K562 (cell line): ENCODE results near the gene BAD. TPM values are rescaled to one million over a fixed set of nuclear protein-coding genes. Genes with fewer than 3 reads are reported as not detected.

ENCODE experiments used
- ARNT ChIP-seq, 2 experiments: fragments of 450-650 bp; IDR thresholded peaks; 2 replicates each; pipeline ENCODE4 v1.6.1; 2016; ENCODE audit warnings: mild to moderate bottlenecking in 1 of 2
- BCOR ChIP-seq: fragments of 450-650 bp; IDR thresholded peaks from 2 replicates; pipeline ENCODE4 v1.6.1; 2016
- CTBP1 ChIP-seq: fragments of 450-650 bp; IDR thresholded peaks from 2 replicates; pipeline ENCODE4 v1.6.1; 2016; ENCODE audit warnings: borderline replicate concordance
- DNMT1 ChIP-seq: fragments of 450-650 bp; IDR thresholded peaks from 2 replicates; pipeline ENCODE4 v1.6.1; 2016; ENCODE audit warnings: antibody characterized with exemption, mild to moderate bottlenecking
- E2F4 ChIP-seq: sonication (generic); formaldehyde crosslinking; IDR thresholded peaks from 2 replicates; pipeline ENCODE4 v1.8.0; 2022; ENCODE audit warnings: mild to moderate bottlenecking, low read depth, missing genetic modification reagents
- E2F6 ChIP-seq, 2 experiments: IDR thresholded peaks; 2 replicates each; pipeline ENCODE4 v1.6.1; 2011; ENCODE audit warnings: borderline replicate concordance in 1 of 2, control low read depth in 1 of 2, low read depth in 1 of 2, low read length in 1 of 2, mild to moderate bottlenecking in 1 of 2, mixed read lengths in 1 of 2, moderate library complexity in 1 of 2; ENCODE audit not compliant: insufficient read depth in 1 of 2, insufficient read length in 1 of 2, poor library complexity in 1 of 2, severe bottlenecking in 1 of 2; ENCODE audit errors: extremely low read depth in 1 of 2
- FOXA1 ChIP-seq: fragments of 450-650 bp; IDR thresholded peaks from 2 replicates; pipeline ENCODE4 v1.6.1; 2016; ENCODE audit warnings: mild to moderate bottlenecking, borderline replicate concordance
- GATAD2A ChIP-seq: fragments of 450-650 bp; IDR thresholded peaks from 2 replicates; pipeline ENCODE4 v1.6.1; 2017
- KAT7 ChIP-seq: sonication (generic); formaldehyde crosslinking; IDR thresholded peaks from 2 replicates; pipeline ENCODE4 v1.8.0; 2022; ENCODE audit warnings: missing genetic modification reagents, mild to moderate bottlenecking, borderline replicate concordance
- MAX ChIP-seq: sonication (generic); formaldehyde crosslinking; IDR thresholded peaks from 2 replicates; pipeline ENCODE4 v1.9.0; 2022; ENCODE audit warnings: mild to moderate bottlenecking, missing genetic modification reagents
- REST ChIP-seq, 2 experiments: fragments of 450-650 bp; formaldehyde crosslinking in 1 of 2; IDR thresholded peaks; 2 replicates each; pipeline versions ENCODE4 v1.4.0 to v1.6.1; 2014 to 2020; ENCODE audit warnings: mild to moderate bottlenecking in 2 of 2, borderline replicate concordance in 1 of 2, low read depth in 1 of 2
- TARDBP ChIP-seq: fragments of 450-650 bp; IDR thresholded peaks from 2 replicates; pipeline ENCODE4 v1.6.1; 2016
- TEAD4 ChIP-seq, 2 experiments: sonication (generic) in 1 of 2; formaldehyde crosslinking in 1 of 2; IDR thresholded peaks; 2 replicates each; pipeline versions ENCODE4 v1.6.1 to v1.8.0; 2012 to 2022; ENCODE audit warnings: borderline replicate concordance in 1 of 2, inconsistent platforms in 1 of 2, low read length in 1 of 2, mild to moderate bottlenecking in 1 of 2, missing genetic modification reagents in 1 of 2
- ZFX ChIP-seq: sonication (generic); formaldehyde crosslinking; IDR thresholded peaks from 2 replicates; pipeline ENCODE4 v1.8.0; 2022; ENCODE audit warnings: mild to moderate bottlenecking, missing genetic modification reagents, moderate library complexity
- polyA plus RNA-seq, 8 experiments: library from polyadenylated mRNA; depleted of rRNA in 4 of 8; stranded (reverse) in 5 of 8; unstranded in 3 of 8; fragments of >200 nt; fragmentation: Nextera tagmentation in 2 of 8; fragmentation: Illumina TruSeq in 1 of 8; extraction: Ambion mirVana in 2 of 8; extraction: Trizol in 1 of 8; gene quantifications; 2 replicates each; pipeline versions ENCODE4 v1.2.1 to v1.2.3, GENCODE V29; 2011 to 2014; ENCODE audit warnings: inconsistent platforms in 1 of 8, missing spikeins in 1 of 8
- total RNA-seq, 7 experiments: library from RNA; depleted of rRNA in 6 of 7; stranded (reverse); fragments of >200 nt in 6 of 7; fragmentation: Illumina TruSeq in 2 of 7; extraction: Trizol in 2 of 7; gene quantifications; 2 replicates each; pipeline versions ENCODE4 v1.2.1 to v1.2.3, GENCODE V29; 2011 to 2021; ENCODE audit warnings: low replicate concordance in 1 of 7

The BAD gene
- total and polyA plus RNA-seq, 9 of the 15 experiments (the other 6 are each of a cell fraction or from before 2014, with no cell fraction given) = 0.61 to 45.6 (median 11.8) TPM

- TF ChIP-seq REST (IDR thresholded peaks at IDR 0.05; ENCODE audit: borderline replicate concordance) (peak; percentile 43; the same call in 1 of the 2 replicates), REST (CRISPR knock-in tag; IDR thresholded peaks at IDR 0.05; ENCODE audit: low read depth) (no peak), ARNT (IDR thresholded peaks at IDR 0.05) (0 out of 4 replicates have a peak, but pooled peaks of 1 of the 2 experiments have one; percentile 57), MAX (CRISPR knock-in tag) (peak; percentile 45; the same call in 1 of the 2 replicates), CTBP1 (peak; percentile 84; the same call in 1 of the 2 replicates), TARDBP (0 out of 2 replicates have a peak, but pooled peaks have one; percentile 46), BCOR (peak; percentile 11; the same call in 1 of the 2 replicates), E2F4 (CRISPR knock-in tag) (0 out of 2 replicates have a peak, but pooled peaks have one; percentile 16), ZFX (CRISPR knock-in tag) (no peak), DNMT1 (peak; percentile 95; the same call in 1 of the 2 replicates), TEAD4 (IDR thresholded peaks at IDR 0.05; ENCODE audit: low read length) (peak; percentile 29; the same call in 1 of the 2 replicates), TEAD4 (CRISPR knock-in tag; IDR thresholded peaks at IDR 0.05; ENCODE audit: borderline replicate concordance) (no peak), E2F6 (IDR thresholded peaks at IDR 0.05; ENCODE audit: borderline replicate concordance in 1 of 2, extremely low read depth in 1 of 2, insufficient read depth in 1 of 2, insufficient read length in 1 of 2, low read depth in 1 of 2, low read length in 1 of 2, poor library complexity in 1 of 2, severe bottlenecking in 1 of 2) (peak; percentile 3 to 44), FOXA1 (no peak), GATAD2A (0 out of 2 replicates have a peak, but pooled peaks have one; percentile 41), KAT7 (CRISPR knock-in tag) (peak; percentile 89; the same call in 1 of the 2 replicates)
These were observed 32.3 kb upstream of the BAD start (continued) for GRCh38 chr11:64316672-64317324.
